SJSA1 (cell line): ENCODE data around the gene UROC1. TPM values are rescaled to one million over a fixed set of nuclear protein-coding genes. Genes with fewer than 3 reads are reported as not detected.

ENCODE experiments used
- DNase-seq, 2 experiments: peaks; one replicate each; pipeline ENCODE4 v3.0.0-alpha.2; 2015 to 2020; ENCODE audit warnings: low spot score in 2 of 2, low read depth in 1 of 2
- H3K27ac ChIP-seq: fragments of 250-450 bp; sonication (Bioruptor Pico); 2 replicates; pipeline ENCODE4 v1.5.1; 2020; ENCODE audit warnings: mild to moderate bottlenecking, moderate library complexity
- H3K27me3 ChIP-seq: fragments of 250-450 bp; sonication (Bioruptor Pico); replicated peaks from 2 replicates; pipeline ENCODE4 v1.5.1; 2020; ENCODE audit warnings: mild to moderate bottlenecking, moderate library complexity
- H3K36me3 ChIP-seq: fragments of 250-450 bp; sonication (Bioruptor Pico); 2 replicates; pipeline ENCODE4 v1.5.1; 2020; ENCODE audit warnings: mild to moderate bottlenecking
- H3K4me1 ChIP-seq: fragments of 250-450 bp; sonication (Bioruptor Pico); replicated peaks from 2 replicates; pipeline ENCODE4 v1.6.1; 2021; ENCODE audit warnings: mild to moderate bottlenecking
- H3K4me3 ChIP-seq: fragments of 250-450 bp; sonication (Bioruptor Pico); 2 replicates; pipeline ENCODE4 v1.5.1; 2020; ENCODE audit warnings: mild to moderate bottlenecking
- H3K9me3 ChIP-seq: fragments of 250-450 bp; sonication (Bioruptor Pico); replicated peaks from 2 replicates; pipeline ENCODE4 v1.5.1; 2020; ENCODE audit warnings: mild to moderate bottlenecking
- total RNA-seq: library from RNA; depleted of rRNA; stranded (reverse); fragments of >200 nt; shearing (Covaris generic); gene quantifications from 2 replicates; pipeline ENCODE4 v1.2.3, GENCODE V29; 2014; rRNA removed

UROC1 gene
- not detected in 2 replicates for total RNA-seq

GRCh38 chr3:126517291-126517951 is at the start of gene UROC1:
Gene UROC1 (minus strand): TSS chr3:126517773. CDS start chr3:126517719, 54 bp downstream.
- DNase-seq = no peak
- no peak within 1 kb of the TSS for H3K27ac ChIP-seq
- H3K27me3 ChIP-seq = no peaks in the 10 kb centered on the region
- no peaks in the 10 kb centered on the region for H3K36me3 ChIP-seq
- no peaks in the 10 kb centered on the region; the same call in 1 of the 2 replicates for H3K4me1 ChIP-seq
- no peak within 1 kb of the TSS for H3K4me3 ChIP-seq
- H3K9me3 ChIP-seq = no peaks in the 10 kb centered on the region

DNA sequence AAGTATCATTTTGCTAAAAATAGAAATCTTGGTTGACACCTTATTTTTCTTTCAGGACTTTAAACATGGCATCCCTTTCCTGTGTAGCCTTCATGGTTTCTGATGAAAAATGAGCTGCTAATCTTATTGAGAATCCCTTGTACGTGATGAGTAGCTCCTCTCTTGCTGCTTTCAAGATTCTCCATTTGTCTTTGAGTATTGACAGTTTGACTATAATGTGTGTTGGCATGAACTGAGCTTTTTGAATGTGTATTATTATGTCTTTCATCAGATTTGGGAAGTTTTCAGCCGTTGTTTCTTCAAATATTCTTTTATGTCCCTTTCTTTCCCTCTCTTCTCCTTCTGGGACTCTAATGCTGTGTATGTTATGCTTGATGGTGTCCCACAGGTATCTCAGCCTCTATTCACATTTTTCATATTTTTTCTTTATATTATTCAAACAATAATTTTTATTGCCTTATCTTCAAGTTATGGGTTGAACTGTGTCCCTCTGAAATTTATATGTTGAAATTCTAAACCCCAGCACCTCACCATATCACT is 45.2 kb upstream of the UROC1 start:
- Histone ChIP-seq H3K27me3 (peaks cover 41% of the 10 kb centered on the region), H3K4me1 (no peaks in the 10 kb centered on the region), H3K9me3 (no peaks in the 10 kb centered on the region), H3K27ac (no peak overlapping the region), H3K36me3 (no peaks in the 10 kb centered on the region), H3K4me3 (no peak overlapping the region)
- DNase-seq = no peak

DNA sequence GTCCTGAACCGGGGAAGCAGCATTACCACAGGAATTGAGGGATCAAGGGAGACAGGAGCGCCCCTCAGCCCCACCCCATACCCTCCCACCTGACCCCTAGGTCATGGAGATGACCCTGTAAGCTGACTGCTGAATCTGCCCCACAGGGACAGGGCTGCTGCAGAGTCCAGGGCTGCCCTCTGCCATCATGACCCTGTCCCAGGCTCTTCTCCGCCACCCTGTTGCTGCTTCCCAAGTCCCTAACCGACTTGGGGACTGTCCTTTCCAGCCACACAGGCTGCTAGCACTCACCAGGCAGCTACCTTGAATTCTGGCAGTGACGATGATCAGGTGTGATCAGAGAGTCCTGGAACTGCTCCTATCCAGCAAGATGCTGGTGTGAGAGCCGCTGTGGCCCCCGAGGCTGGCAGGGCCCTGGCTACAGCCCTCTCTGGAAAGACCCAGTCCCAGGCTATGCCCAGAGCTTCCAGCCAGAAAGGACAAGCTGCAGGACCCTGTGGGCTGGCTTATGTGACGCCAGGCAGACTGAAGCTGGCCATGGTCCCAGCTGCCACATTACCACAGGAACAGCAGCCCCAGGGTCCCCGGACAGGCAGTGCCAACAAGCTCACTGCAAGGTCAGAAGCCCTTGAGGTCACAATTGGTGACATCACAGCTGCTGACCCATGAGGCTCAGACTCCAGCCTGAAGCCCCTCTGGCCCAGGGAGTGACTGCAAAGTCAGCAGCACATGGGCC is 40.9 kb upstream of the UROC1 start, which contains the start of gene C3orf22:
C3orf22 (minus strand) TSS at position 597 of the 736 bp plus-strand sequence. CDS start 5,542 bp downstream, outside the sequence.
- peak in 1 of 2 experiments; percentile 22 for DNase-seq
- Histone ChIP-seq H3K27me3 (peaks cover 17% of the 10 kb centered on the region), H3K4me1 (no peaks in the 10 kb centered on the region), H3K27ac (no peak within 1 kb of the TSS), H3K9me3 (no peaks in the 10 kb centered on the region), H3K4me3 (no peak within 1 kb of the TSS), H3K36me3 (no peaks in the 10 kb centered on the region)

DNA sequence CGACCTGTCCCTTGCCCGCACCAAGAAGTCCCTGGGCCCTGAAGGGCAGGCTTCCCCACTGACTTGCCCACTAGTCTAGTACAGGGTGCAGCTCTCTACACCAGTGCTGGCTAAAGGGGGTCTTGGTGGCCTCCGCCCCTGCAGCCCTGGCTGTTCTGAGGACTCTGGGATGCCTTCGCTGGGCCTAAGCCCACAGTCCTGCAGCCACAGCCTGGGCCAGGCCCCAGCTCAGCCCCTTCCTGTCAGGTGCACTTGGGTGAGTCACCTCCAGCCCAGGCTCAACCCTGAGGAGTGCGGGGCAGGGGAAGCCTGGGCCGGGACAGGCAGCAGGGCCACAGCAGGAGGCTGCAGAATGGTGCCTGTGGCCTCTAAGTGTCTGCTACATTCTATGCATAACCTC is 40.2 kb upstream of the UROC1 start:
- Histone ChIP-seq H3K27ac (no peak overlapping the region), H3K9me3 (no peaks in the 10 kb centered on the region), H3K4me1 (no peaks in the 10 kb centered on the region), H3K27me3 (peaks cover 12% of the 10 kb centered on the region), H3K4me3 (no peak overlapping the region), H3K36me3 (no peaks in the 10 kb centered on the region)
- DNase-seq = peak in 1 of 2 experiments; percentile 30

DNA sequence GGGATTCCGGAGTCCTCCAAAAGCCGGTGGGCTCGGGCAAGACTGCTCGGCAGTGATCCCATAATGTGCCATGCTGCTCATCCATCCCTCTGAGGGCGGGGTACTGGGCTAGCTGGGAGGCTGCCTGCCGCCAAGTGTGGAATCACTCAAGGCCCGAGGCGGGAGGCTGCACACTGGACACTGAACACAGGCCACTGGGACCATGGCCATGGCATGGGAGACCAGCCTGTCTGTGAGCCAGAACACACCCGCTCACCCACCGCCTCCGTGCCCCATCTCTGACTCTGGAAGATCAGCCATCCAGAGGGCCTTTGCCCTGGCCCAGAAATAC is 39.8 kb upstream of the UROC1 start:
- no peak overlapping the region for H3K4me3 ChIP-seq
- DNase-seq = no peak
- no peaks in the 10 kb centered on the region for H3K36me3 ChIP-seq
- no peaks in the 10 kb centered on the region for H3K4me1 ChIP-seq
- peaks cover 9% of the 10 kb centered on the region for H3K27me3 ChIP-seq
- no peaks in the 10 kb centered on the region for H3K9me3 ChIP-seq
- no peak overlapping the region for H3K27ac ChIP-seq

- H3K36me3 ChIP-seq = no peaks in the 10 kb centered on the region
- H3K27me3 ChIP-seq = peaks cover 3% of the 10 kb centered on the region; the same call in 1 of the 2 replicates
- no peaks in the 10 kb centered on the region for H3K4me1 ChIP-seq
- H3K27ac ChIP-seq = no peak overlapping the region
- no peak overlapping the region for H3K4me3 ChIP-seq
- DNase-seq = no peak
- H3K9me3 ChIP-seq = no peaks in the 10 kb centered on the region
Measured at GRCh38 chr3:126556637-126557414, 39.3 kb upstream of the UROC1 start.

DNA sequence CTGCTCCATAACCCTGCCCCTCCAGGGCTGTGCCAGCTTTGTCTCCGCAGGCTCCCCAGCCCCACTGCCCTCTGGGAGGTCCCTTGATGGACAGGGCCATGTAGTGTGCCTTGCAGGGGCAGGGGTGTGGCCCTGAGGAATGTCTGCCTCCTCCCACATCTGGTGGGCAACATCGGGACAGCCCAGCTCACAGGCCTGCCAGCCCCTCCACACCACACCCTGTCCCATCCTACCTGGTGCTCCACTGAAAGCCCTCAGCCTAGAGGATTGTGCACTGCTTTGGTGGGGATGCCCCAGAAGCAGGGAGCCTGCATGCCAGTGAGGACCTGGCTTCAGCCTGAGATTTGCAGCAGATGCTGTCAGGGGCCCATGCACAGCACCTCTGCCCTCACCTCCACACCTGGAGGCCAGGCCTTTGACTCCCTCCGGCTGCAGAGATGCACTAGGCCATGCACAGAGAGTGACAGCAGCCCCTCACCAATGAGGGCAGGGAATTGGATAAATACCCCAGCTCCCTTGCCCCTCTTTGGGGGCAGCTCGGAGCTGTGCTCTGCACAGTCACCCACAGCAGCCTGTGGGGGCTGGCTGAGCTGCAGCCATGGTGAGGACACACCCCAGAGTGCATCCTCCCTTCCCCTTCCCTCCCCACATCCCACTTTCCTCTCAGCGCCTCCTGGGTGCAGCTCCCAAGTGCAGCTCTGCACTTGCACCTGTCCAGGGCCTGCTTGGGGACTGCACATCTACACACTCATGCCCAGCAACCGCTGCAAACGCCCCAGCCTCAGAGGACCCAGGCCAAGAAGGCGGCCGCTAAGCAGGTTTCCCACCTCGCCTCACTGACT is 38.4 kb upstream of the UROC1 start:
- Histone ChIP-seq H3K4me1 (no peaks in the 10 kb centered on the region), H3K36me3 (no peaks in the 10 kb centered on the region), H3K9me3 (no peaks in the 10 kb centered on the region), H3K27ac (no peak overlapping the region), H3K4me3 (no peak overlapping the region), H3K27me3 (no peaks in the 10 kb centered on the region)
- peak in 1 of 2 experiments; percentile 25 for DNase-seq

GRCh38 chr3:126554560-126555525 is 37.3 kb upstream of the UROC1 start:
- Histone ChIP-seq H3K9me3 (no peaks in the 10 kb centered on the region), H3K36me3 (no peaks in the 10 kb centered on the region), H3K4me1 (no peaks in the 10 kb centered on the region), H3K4me3 (no peak overlapping the region), H3K27ac (no peak overlapping the region), H3K27me3 (no peaks in the 10 kb centered on the region)
- DNase-seq = peak in 1 of 2 experiments; percentile 30

DNA sequence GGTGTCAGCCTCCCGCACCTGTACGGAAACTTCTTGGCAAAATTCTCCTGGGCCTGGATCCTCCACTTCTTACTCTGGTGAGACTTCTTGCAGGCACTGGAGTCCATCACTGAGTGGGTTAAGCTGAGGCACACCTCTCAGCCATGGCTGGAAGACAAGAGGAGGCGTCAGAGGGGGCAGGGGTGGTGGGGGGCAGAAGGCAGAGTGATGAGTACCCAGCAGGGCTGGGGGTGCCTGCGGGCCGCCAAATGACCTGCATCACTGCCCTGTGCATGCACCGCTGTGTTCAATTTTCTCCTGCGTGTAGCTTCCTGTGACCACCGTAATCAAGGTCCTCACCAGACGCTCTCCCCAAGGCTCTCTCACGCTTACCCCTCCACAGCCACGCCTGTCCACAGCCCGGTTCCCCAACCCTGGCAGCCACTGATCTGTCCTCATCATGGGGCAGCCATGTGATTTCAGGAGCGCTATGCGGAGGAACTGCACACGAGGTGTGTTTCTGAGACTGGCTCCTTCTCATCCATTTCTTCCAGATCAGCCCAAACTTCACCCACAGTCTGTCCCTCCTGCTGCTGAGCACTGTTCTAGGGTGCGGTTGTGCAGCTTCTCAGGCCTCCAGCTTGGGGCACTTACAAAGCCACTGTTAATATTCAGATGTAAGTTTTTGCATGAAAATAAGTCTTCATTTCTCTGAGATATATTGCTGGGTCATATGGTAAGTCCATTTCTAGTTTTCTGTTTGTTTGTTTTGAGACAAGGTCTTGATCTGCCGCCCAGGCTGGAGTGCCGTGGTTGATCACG is 35.9 kb upstream of the UROC1 start:
- H3K36me3 ChIP-seq = no peaks in the 10 kb centered on the region
- no peak overlapping the region for H3K4me3 ChIP-seq
- no peaks in the 10 kb centered on the region for H3K27me3 ChIP-seq
- H3K9me3 ChIP-seq = no peaks in the 10 kb centered on the region
- no peak overlapping the region for H3K27ac ChIP-seq
- no peaks in the 10 kb centered on the region for H3K4me1 ChIP-seq
- DNase-seq = peak in 1 of 2 experiments; percentile 30

GRCh38 chr3:126552688-126553283 is 35.2 kb upstream of the UROC1 start:
- Histone ChIP-seq H3K27me3 (no peaks in the 10 kb centered on the region), H3K9me3 (no peaks in the 10 kb centered on the region), H3K4me1 (no peaks in the 10 kb centered on the region), H3K36me3 (no peaks in the 10 kb centered on the region), H3K4me3 (no peak overlapping the region), H3K27ac (no peak overlapping the region)
- peak in 1 of 2 experiments; percentile 38 for DNase-seq
